GM19043 (cell line): ENCODE data around the gene BASP1.

ENCODE experiments used
- ATAC-seq: cut with Tn5 transposase; IDR thresholded peaks from one replicate; pipeline ENCODE4 v1.9.1; 2021; ENCODE audit warnings: low read depth; ENCODE audit not compliant: unreplicated experiment

Gene BASP1

DNA sequence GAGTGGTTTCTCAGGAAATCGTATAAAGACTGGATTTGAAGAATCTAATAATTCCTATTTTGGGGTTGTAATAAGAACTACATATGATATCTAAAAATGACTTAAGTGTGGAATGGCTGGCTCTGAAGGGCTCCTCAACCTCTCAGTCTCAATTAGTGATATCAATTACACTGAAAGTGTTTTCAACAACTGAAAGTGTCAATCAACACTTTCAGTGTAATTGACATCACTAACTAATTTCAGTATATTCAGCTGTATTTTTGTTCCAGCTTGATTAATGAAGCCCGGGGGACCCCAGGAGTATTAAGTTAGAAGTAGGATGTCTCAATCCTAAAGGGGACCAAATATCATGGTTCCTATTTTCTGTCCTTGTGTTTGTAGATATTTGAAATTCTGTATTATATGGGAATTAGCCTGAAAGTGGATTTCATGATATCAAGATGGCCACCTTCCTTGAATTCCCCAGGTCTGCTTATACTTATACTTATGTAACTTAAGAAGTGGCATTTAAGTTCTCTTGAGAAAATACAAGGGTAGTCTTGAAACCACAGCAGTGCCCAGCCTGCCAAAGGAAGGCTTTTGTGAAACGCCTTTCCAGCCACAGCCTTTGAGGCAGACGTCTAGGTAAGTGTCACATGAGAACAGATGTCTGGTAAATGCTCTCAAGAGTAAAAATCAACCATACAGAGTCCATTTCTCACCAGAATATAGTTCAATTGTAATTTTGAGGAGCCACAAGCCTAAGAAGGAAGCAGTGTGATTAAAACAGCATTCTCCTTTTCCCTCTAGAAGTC lies 4.6 kb downstream of the BASP1 start:
- no peak for ATAC-seq

DNA sequence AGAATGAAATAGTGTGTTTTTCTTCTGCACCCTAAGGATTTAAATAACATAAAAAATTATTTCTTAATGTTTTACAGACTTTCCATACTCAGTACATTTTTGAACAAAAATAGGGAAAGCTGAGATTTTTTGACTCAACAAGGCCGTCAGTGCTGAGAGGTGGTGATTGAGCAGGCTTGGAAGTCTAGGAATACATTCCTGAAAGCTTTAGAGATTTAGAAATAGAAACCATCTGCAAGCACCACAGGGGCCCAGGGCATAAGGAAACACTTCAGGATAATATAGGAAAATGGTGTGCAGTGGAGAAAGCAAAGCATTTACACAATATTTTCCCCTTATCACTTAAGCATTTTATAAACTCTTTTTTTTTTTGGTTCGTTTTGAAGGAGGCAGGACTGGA lies 5.2 kb downstream of the BASP1 start:
- ATAC-seq: no peak

DNA sequence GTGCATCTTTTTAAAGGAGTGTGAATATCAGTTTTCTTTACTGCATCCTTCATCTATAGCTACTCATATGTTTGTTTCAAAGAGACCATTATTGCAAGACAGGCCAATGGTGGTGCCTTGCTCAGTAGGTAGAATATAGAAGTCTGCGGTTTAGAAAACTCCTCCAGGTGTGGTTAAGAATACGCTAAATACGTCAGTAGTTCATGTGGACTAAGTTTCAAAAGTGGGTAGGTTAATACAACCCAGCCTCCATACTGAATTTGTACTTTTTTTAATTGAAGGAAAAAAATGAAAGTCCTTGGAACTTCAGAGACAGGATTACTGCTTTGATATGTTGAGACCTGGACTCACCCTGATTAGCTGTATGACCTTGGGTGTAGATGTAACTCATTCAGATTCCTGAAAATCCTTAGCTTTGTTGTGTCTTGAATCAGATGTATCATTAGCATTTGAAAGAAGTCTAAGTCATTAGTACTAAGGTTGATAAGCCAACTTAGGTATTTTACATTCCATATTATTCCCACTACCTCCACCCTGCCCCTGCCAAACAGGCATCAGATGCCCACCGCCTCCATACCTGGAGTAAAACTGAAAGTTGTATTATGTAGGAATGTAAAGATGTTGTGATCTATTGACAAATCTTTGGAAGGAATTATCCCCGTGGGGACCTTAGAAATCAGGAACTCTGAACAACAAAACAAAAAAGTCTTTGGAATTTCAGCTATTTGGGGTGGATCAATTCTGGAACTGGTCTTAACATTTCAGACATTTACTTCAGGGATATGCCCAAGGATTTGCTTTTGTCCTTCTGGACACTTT lies 6.1 kb downstream of the BASP1 start:
- peak; percentile 25 for ATAC-seq

DNA sequence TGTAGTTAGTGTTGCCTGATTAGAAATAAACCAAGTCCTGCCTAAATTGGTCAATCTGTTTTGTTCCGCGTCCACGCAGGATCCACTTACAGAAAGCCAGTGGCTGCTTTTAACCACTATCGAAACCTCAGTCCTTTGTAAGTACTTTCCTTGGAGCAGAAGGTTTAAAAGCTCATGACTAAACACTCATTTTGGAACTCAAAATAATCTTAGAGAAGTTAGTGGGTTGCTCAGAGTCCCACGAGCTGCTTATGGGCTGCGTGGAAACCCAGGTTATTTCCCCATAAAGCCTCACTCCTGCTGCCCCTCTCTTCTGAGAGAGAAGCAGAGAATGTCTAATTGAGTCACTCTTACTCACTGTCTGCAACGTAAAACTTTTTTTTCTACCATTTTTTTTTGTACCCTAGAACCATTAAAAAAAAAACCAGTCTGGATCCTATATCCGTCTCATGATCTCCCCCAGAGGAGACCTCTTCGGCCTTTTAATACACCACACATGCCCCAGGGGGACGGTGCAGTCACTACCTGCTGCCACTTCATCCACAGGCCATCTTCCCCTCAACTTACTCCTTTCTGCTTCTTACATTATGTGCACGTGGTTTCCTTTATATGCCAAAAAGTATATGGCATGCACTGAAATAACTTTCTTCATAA lies 7.6 kb downstream of the BASP1 start:
- ATAC-seq: peak; percentile 41

DNA sequence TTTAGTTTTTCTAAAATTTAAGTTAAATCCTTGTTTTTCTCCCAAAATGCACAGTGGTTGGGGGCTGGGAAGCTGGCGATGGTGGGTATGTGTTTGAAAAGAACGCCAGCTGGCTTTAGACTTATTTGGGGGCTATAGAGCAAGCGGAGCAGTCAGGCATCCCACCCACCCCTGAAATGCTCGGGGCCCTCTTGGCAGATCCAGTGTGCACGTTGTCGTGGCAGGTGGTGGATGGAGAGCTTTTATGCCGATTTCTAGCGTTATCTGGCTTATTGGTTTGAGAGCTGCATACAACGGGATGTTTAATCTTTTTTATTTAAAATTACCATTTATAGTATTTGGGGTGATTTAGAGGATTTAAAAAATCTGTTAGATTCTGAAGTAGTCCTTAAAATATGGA lies 8.1 kb downstream of the BASP1 start:
- ATAC-seq: no peak

DNA sequence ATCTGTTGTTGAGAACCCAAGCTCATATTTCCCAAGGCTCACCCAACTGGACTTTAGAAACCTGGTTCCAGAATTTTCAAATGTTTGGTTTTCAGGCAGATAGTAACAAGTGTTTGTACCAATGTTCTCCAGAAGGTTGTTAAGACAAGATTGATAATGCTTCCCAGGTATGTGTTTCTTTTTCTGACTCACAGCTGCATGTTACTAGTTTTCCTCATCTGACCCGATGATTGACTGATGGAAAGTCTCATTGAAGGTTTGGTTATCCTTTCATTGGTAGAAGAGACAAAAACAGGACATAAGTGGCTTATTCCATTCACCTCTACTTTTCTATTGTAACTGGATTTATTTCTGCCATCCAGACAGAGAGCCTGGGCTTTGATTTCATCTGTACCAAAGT lies 10.4 kb downstream of the BASP1 start:
- no peak for ATAC-seq

DNA sequence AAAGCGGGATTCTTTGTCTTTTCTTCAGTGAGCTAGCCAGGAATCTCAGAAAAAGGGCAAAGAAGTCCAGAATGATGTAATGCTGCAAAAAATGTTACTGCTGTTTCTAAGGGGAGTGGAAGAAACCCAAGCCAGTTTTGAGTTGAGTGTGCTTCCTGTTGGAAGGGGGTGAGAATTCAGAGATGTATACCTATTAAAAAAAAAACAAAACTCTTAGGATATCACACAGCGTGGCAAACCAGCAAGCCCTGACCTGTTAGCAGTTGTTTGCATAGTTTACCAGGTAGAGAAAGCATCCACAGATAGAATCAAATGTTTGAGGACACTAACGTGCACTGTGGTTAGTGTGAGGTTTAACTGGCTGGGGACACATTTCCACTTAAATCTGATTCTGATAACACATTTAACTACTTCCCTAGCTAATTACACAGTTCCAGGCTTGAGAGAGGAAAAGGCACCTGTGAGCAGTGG lies 11.4 kb downstream of the BASP1 start:
- peak; percentile 57 for ATAC-seq

DNA sequence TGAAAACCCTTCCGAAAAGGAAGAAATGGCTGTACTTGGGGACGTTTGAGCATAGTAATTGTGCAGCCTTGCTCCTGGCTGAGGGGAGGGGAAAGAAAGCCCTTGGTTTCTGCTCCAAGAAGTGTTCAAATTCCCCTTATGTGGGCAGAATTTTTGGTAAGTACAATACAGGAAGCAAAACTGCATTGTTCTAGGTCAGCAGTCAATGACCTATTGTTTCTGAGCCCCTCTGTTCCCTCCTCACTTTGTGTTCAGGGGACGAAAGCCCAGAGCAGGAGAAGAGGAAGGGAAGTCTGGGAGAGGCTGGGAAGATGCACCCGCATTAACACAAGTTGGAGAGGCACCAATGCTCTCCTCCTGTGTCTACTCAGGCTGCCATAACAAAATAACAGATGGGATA lies 11.9 kb downstream of the BASP1 start:
- peak; percentile 33 for ATAC-seq

DNA sequence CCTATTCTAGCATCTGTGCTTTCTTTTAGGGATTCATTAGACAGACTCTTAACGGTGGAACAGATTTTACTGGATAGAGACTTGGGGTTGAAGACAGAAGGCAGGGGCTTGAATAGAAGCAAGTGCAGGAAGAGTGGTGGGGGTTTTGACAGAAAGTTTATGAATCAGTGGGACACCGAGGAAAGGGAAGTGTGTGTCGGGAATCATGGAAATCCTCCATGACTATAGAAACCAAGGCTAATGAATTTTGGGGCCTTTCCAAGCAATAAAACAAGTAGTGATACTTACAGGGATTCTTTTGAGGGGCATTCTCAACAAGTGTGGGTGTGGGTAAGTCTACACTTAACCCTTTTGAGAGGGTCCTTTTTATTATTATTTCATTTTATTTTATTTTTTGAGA lies 12.8 kb downstream of the BASP1 start:
- no peak for ATAC-seq

DNA sequence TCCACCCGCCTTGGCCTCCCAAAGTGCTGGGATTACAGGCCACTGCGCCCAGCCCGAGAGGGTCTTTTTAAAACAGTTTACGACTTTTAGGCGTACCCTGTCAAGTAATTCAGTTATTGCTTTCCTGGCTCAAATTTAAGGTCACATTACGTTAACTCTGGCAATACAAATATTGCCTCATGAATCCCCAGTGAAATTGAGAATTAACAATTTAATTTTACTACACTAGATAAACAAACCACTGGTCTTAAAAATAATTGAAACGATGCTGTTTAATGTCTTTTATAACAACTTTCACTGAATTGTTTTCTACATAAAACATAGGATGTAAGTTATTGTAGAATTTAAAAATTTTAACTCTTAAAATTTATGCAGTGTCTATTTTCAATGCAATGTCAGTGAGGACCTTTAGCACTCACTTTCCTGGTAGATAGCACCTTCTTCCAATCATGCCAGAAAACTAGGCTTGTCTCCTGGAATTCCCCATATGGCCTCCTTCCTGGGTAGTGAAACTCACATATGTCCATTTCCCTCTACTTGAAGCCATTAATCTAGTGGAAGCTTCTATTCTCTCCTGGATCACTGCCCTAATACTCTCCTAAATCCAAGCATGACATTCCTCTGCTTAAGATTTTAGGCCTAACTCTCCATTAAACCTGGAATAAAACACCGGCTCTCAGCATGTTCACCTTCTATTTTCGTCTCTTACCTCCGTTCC lies 13.5 kb downstream of the BASP1 start:
- ATAC-seq: no peak

DNA sequence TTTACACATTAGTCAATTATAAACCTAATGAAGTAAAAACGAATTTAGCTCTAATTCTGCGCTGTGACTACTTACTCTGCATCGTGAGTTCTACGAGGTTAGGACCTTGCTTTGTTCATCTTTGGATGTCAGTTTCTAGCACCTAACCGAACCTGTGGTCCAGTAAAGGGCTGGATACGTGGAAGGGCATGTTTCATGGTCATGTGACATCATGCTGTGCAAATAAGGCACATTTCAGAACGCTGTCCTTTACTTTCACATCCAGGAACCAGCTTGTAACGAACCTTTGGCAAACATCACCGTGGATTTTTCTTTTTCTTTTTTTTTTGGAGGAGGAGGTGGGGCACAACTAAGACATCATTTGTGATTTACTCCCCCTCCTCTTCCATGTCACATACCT lies 15.0 kb downstream of the BASP1 start:
- ATAC-seq: no peak

DNA sequence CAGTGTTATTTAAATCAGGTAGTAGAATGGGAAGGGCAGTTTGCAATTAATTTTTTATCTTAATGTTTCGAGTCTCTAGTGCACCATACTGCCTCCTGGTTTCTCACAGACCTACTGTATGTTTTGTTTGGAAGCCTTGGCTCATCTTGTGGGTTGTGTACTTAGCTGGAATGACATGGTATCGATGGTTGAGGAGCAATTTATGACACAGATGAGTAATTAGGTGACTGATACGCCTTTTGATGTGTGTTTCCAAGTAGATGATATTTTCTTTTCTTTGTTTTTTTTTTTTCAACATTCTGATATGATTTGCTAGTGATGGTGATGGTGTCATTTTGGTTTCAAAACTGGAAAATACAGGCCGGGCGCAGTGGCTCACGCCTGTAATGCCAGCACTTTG lies 16.1 kb downstream of the BASP1 start:
- no peak for ATAC-seq

DNA sequence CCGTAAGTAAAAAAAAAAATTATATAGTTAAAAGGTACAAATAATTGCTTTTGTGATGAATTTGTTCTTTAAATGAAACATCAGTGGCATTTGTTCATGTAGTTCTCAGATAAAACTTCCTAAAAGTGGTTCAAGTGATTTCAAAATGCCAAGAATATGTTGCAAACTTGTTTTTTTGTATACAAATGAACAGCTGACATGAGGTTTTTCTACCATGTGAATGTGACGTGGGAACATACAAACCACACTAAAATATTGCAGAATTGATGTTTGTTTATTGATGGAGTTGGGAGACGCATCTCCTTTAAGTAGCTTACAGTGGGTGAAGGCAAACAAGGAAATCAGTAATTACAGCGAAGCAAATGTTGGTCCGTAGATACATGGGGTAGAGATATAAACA lies 16.9 kb downstream of the BASP1 start:
- ATAC-seq: no peak

DNA sequence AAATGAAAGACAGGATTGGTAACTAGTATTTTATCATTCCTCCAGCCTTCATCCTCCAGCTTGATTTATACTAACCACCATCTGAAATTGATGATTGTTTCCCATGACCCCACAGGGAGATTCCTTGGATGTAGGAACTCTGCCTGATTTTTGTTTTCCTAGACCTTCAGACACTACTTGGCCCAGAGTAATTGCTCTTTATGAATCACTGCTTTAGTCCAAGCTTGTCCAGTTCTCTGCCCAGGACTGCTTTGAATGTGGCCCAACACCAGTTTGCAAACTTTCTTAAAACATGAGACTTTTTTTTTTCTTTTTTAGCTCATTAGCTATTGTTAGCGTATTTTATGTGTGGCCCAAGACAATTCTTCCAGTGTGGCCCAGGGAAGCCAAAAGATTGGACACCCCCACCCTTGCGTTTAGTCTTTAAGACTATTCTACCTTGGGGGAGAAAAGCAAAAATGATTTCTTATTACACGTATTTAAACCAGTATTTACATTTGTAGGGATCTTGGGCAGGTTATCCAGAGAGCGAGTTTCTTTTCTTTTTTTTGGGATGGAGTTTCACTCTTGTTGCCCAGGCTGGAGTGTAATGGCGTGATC lies 18.4 kb downstream of the BASP1 start:
- no peak for ATAC-seq

DNA sequence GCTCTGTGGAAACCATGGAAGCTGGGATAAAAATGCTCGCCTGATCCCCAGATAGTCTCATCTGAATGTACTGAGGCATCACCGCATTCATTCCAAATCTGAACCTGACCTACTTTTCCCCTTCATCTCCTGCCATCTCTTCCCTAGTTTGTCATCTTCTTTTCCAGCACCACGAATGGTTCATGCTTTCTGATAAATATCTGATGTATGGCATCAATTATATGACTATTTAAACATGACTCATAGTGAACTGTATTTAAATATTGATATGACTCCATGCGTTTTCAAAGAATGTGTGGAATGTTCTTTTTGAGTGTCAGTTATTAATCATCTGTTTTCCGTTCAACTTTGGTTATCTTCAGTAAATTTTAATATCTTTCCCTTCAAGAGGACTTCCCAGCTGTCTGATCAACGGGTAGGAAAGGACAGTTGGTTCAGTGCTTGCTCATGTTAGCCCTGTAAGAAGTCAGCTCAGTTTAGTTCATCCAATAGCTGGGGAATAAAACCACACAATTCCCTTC lies 21.1 kb downstream of the BASP1 start:
- no peak for ATAC-seq

DNA sequence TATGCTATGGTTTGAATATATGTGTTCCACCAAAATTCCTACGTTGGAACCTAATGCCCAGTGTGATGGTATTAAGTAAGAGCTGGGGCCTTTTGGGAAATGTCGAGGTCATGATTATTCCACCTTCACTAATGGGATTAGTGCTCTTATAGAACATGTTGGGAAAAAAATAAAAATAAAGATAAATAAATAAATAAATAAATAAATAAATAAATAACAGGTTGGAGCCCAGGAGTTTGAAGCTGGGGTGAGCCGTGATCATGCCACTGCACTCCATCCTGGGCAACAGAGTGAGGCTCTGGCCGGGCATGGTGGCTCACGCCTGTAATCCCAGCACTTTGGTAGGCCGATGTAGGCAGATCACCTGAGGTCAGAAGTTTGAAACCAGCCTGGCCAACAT lies 22.5 kb downstream of the BASP1 start:
- ATAC-seq: no peak

DNA sequence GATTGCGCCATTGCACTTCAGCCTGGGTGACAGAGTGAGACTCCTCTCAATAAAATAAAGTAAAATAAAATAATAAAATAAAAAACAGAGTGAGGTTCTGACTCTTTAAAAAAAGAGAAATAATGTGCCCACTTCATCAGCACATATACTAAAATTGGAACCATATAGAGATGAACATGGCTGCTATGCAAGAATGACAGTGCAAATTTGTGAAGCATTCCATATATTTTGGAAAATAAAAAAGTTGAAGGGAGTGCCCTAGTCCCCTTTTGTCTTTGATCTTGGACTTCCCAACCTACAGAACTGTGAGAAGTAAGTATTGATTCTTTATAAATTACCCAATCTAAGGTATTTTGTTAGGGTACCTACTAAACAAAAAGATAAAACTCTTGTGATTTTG lies 23.1 kb downstream of the BASP1 start:
- ATAC-seq: no peak

DNA sequence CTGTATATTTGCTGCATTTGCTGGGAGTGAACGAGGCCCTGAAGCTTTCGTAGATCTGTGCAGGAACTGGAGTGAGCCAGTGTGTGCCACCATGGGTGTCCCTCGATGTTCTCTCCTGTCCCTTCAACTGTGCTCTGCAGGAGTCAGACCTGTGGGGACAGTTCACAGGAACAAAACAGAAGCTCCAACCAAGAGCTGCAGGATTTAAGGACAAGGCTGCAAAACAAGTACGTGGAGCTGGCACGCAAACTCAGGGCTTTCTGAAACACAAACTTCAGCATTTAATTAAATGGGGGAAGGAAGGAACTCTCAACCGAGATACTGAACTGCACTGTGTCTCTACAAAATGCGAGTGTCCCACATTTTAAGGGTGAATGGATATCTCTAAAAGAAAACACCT lies 24.2 kb downstream of the BASP1 start:
- ATAC-seq: no peak

DNA sequence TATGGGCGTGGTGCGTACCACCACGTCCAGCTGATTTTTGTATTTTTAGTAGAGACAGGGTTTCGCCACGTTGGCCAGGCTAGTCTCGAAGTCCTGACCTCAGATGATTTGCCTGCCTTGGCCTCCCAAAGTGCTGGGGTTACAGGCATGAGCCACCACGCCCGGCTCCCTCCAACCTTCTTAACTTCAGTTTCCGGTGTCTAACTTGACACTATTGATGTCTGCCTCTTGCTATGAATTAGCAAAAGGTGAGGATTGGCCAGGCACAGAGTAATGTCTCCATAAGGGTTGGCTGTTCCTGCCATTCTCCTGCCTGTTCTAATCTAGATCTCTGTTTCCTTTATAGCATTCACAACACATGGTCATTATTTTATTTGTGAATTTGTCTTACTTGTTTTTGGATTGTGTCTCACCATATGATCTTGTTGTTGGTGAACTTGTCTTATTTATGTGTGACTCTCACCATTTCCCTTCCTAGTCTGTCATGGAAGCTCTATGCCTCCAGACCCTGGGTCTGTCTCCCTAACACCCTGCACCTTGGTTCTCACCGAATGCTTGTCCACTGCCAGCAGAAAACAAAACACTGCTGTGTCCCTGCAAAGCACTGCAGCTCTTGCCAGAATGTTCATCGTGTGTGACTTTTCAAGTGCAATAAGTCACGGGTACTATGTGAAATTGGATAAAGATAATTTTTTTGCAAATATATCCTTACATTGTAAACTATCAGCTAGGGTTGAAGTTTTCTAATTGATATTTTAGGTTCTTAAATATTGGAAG lies 26.0 kb downstream of the BASP1 start:
- no peak for ATAC-seq
